Parathyroid adenoma (tissue), 2 donors: Measurements from ENCODE around the gene DISC1.

ENCODE experiments used
- H2AFZ ChIP-seq: fragments of 300-600 bp; sonication (generic); one replicate; pipeline ENCODE4 v1.7.0; 2017; ENCODE audit warnings: antibody characterized with exemption, mild to moderate bottlenecking
- H3K27ac ChIP-seq: fragments of 300-600 bp; sonication (generic); one replicate; pipeline ENCODE4 v1.7.0; 2017
- H3K27me3 ChIP-seq: fragments of 300-600 bp; sonication (generic); one replicate; pipeline ENCODE4 v1.7.0; 2017; ENCODE audit warnings: low read length; ENCODE audit not compliant: control insufficient read depth, insufficient read depth
- H3K36me3 ChIP-seq: fragments of 300-600 bp; sonication (generic); one replicate; pipeline ENCODE4 v1.7.0; 2017; ENCODE audit warnings: low read length; ENCODE audit not compliant: control insufficient read depth, insufficient read depth
- H3K4me1 ChIP-seq: fragments of 300-600 bp; sonication (generic); one replicate; pipeline ENCODE4 v1.7.0; 2017; ENCODE audit warnings: control low read depth
- H3K4me2 ChIP-seq: fragments of 300-600 bp; sonication (generic); one replicate; pipeline ENCODE4 v1.7.0; 2017; ENCODE audit warnings: low read length
- H3K4me3 ChIP-seq: fragments of 300-600 bp; sonication (generic); one replicate; pipeline ENCODE4 v1.7.0; 2017; ENCODE audit warnings: low read depth, low read length
- H3K79me2 ChIP-seq: fragments of 300-600 bp; sonication (generic); one replicate; pipeline ENCODE4 v1.7.0; 2017; ENCODE audit warnings: control low read depth
- H3K9ac ChIP-seq: fragments of 300-600 bp; sonication (generic); one replicate; pipeline ENCODE4 v1.7.0; 2017; ENCODE audit warnings: mild to moderate bottlenecking
- H3K9me3 ChIP-seq: fragments of 300-600 bp; sonication (generic); one replicate; pipeline ENCODE4 v1.7.0; 2017; ENCODE audit warnings: low read length; ENCODE audit not compliant: control insufficient read depth
- TF ChIP-seq, protein P1 (sequence below): fragments of 300-600 bp; sonication (generic); IDR thresholded peaks from one replicate; pipeline ENCODE4 v1.7.0; 2017; ENCODE audit warnings: antibody characterized with exemption, mild to moderate bottlenecking
- donor health status: primary hyperparathyroidism.

Gene DISC1

DNA sequence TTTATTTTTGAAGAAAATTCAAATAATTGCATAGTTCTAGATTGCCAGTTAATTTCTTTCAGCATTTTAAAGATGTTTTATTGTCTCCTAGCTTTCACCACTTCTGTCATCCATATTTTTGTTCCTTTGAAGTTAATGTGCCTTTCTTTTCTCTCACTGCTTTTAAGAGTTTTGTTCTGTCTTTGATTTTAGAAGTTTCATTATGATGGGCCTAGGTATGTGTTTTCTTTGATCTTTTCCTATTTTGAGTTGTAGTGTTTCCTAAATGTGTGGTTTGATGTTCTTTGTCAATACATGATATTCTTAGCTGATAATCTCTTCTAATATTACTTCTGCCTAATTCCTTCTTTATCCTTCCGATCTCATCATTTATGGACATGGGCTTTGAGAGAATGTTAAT is 378.7 kb downstream of the DISC1 start:
- Histone ChIP-seq H3K4me2 (no peak overlapping the region), H3K27me3 (no peaks in the 10 kb centered on the region)
- TF ChIP-seq, protein P1, sequence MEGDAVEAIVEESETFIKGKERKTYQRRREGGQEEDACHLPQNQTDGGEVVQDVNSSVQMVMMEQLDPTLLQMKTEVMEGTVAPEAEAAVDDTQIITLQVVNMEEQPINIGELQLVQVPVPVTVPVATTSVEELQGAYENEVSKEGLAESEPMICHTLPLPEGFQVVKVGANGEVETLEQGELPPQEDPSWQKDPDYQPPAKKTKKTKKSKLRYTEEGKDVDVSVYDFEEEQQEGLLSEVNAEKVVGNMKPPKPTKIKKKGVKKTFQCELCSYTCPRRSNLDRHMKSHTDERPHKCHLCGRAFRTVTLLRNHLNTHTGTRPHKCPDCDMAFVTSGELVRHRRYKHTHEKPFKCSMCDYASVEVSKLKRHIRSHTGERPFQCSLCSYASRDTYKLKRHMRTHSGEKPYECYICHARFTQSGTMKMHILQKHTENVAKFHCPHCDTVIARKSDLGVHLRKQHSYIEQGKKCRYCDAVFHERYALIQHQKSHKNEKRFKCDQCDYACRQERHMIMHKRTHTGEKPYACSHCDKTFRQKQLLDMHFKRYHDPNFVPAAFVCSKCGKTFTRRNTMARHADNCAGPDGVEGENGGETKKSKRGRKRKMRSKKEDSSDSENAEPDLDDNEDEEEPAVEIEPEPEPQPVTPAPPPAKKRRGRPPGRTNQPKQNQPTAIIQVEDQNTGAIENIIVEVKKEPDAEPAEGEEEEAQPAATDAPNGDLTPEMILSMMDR, result no peak

DNA sequence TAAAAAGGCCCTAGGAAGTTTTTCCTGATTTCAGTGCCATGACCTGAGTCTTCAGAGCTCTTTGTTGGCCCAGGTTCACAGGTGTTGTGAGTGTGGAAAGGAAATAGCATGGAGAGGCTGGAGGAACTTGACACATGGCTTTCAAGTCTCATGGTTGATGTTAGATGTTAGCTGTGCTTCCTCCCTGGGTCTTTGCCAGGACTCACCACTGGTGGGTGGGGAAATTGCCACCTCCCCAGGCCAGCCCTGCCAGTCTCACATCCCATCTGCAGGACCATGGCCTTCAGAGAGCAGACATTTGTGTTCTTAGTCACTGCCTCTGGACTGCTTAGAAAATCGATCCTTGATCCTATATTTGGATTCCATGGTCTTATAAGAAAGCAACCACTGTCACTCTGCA is 383.2 kb downstream of the DISC1 start:
- Histone ChIP-seq H2AFZ (no peak overlapping the region), H3K4me3 (no peak overlapping the region), H3K9me3 (no peaks in the 10 kb centered on the region), H3K27me3 (no peaks in the 10 kb centered on the region), H3K4me1 (no peaks in the 10 kb centered on the region), H3K9ac (no peak overlapping the region), H3K36me3 (no peaks in the 10 kb centered on the region), H3K79me2 (no peaks in the 10 kb centered on the region), H3K4me2 (no peak overlapping the region), H3K27ac (no peak overlapping the region)
- TF ChIP-seq, protein P1, result no peak

More for the DNA sequence above, 378.7 kb downstream of the DISC1 start:
- H3K36me3 ChIP-seq, result no peaks in the 10 kb centered on the region
- no peaks in the 10 kb centered on the region for H3K79me2 ChIP-seq
- no peaks in the 10 kb centered on the region for H3K4me1 ChIP-seq
- H3K27ac ChIP-seq, result no peak overlapping the region
- H3K4me3 ChIP-seq, result no peak overlapping the region
- H2AFZ ChIP-seq, result no peak overlapping the region
- H3K9me3 ChIP-seq, result no peaks in the 10 kb centered on the region
- H3K9ac ChIP-seq, result no peak overlapping the region

DNA sequence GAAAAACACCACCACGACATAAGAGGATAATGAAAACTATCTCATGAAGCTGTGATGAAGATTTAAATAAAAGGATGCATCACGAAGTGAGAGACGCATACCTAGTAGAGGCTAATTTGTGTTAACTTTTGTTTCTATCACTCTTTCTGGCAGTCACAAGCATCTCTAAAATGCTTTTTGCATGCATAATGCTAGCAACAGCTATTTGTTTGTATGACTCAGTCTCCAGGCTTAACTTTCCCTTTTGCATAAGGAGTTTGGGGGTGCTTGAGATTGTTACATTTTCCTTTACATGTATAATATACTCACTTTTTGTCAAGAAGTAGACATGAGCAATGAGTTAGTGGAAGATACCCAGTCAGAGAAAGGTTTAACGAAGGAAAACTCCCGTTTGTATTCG is 385.4 kb downstream of the DISC1 start:
- Histone ChIP-seq H3K79me2 (no peaks in the 10 kb centered on the region), H3K27me3 (no peaks in the 10 kb centered on the region), H3K4me1 (no peaks in the 10 kb centered on the region), H3K4me2 (no peak overlapping the region), H2AFZ (no peak overlapping the region), H3K36me3 (no peaks in the 10 kb centered on the region), H3K9me3 (no peaks in the 10 kb centered on the region), H3K9ac (no peak overlapping the region), H3K4me3 (no peak overlapping the region), H3K27ac (no peak overlapping the region)
- TF ChIP-seq, protein P1, result no peak

DNA sequence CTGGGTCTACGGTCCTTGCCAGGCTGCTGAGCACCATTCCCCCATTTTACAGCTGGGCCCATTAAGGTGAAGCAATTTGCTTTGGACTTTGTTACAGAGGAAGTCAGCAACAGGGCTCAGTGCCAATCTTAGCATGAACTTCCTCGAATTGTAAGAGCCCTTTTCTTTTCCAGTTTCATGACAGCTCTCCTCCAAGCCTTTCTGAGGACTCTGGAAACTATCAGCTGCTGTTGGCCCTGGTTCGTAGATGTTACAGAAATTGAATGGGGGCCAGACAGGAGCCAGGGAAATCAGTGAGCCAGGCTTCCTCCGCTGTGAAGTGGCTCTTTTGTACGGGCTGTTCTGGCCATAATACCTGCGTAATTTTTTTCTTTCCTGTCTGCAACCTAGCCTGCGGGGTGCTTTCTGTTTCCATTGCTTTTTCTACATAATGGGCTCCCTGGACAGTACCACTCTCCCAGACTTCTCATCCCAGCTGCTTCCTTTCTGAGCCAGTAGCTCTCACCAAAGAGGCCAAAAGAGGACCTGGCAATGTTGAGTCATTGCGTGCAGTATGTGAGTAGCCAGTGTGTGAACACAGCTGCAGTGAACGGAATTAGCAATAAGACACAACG is 386.3 kb downstream of the DISC1 start:
- H3K9ac ChIP-seq, result no peak overlapping the region
- H3K4me2 ChIP-seq, result no peak overlapping the region
- H3K9me3 ChIP-seq, result no peaks in the 10 kb centered on the region
- no peak overlapping the region for H3K4me3 ChIP-seq
- H2AFZ ChIP-seq, result no peak overlapping the region
- H3K79me2 ChIP-seq, result no peaks in the 10 kb centered on the region
- TF ChIP-seq, protein P1, result no peak
- no peaks in the 10 kb centered on the region for H3K36me3 ChIP-seq
- H3K4me1 ChIP-seq, result no peaks in the 10 kb centered on the region
- no peaks in the 10 kb centered on the region for H3K27me3 ChIP-seq
- H3K27ac ChIP-seq, result peak overlapping the region; percentile 29

DNA sequence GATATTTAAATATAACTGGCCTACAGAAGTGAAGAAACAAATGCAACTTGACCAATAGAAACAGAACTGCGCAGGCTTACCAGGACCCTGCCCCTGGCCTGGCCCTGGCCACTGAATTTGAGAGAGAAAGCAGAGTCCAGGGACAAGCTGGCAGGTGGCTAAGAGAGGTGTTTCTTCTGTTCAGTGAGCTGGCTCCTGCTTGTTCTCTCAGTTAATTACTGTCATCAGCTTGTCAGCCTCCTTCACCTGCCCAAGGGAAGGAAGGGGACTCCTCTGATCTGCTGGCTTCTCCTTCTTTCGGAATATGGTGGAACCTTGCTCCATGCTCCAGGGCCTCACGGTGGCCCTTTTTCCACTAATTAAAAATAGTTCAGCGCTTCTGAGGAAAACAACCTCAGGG is 388.4 kb downstream of the DISC1 start:
- Histone ChIP-seq H3K79me2 (no peaks in the 10 kb centered on the region), H3K27me3 (no peaks in the 10 kb centered on the region), H3K9me3 (no peaks in the 10 kb centered on the region), H3K27ac (no peak overlapping the region), H3K4me3 (no peak overlapping the region), H2AFZ (no peak overlapping the region), H3K36me3 (no peaks in the 10 kb centered on the region), H3K4me2 (no peak overlapping the region), H3K9ac (no peak overlapping the region), H3K4me1 (no peaks in the 10 kb centered on the region)
- TF ChIP-seq, protein P1, result no peak
